ENCODE results near the gene CDH4.

Gene CDH4

GRCh38 chr20:61441537-61441936 lies 189.5 kb downstream of the CDH4 start:
- TF ChIP-seq EGR1 (IDR thresholded peaks at IDR 0.05): no peak
- no peak for TF ChIP-seq CREB1 (IDR thresholded peaks at IDR 0.05; ENCODE audit: low read depth)
- no peak for TF ChIP-seq RAD21 (IDR thresholded peaks at IDR 0.05; ENCODE audit: low read depth)
- no peak for TF ChIP-seq EP300 (IDR thresholded peaks at IDR 0.05; ENCODE audit: borderline replicate concordance)
- TF ChIP-seq FOXM1 (IDR thresholded peaks at IDR 0.05; ENCODE audit: borderline replicate concordance, low read depth): no peak
- TF ChIP-seq MAX (IDR thresholded peaks at IDR 0.05): no peak
- no peak for TF ChIP-seq ZBTB7A (IDR thresholded peaks at IDR 0.05; ENCODE audit: low read depth)
- TF ChIP-seq REST (IDR thresholded peaks at IDR 0.05; ENCODE audit: low read depth): no peak
- no peak for TF ChIP-seq NFIC (IDR thresholded peaks at IDR 0.05)
- TF ChIP-seq YY1 (IDR thresholded peaks at IDR 0.05; ENCODE audit: low read depth): no peak
- no peak for TF ChIP-seq TAF1 (IDR thresholded peaks at IDR 0.05; ENCODE audit: low read depth)
- TF ChIP-seq TCF12 (IDR thresholded peaks at IDR 0.05; ENCODE audit: low read depth): no peak
- TF ChIP-seq USF1 (IDR thresholded peaks at IDR 0.05): no peak
- TF ChIP-seq CEBPB (IDR thresholded peaks at IDR 0.05): no peak

GRCh38 chr20:61442075-61442670 lies 190.1 kb downstream of the CDH4 start:
- no peak for TF ChIP-seq CREB1 (IDR thresholded peaks at IDR 0.05; ENCODE audit: low read depth)
- TF ChIP-seq YY1 (IDR thresholded peaks at IDR 0.05; ENCODE audit: low read depth): no peak
- TF ChIP-seq NFIC (IDR thresholded peaks at IDR 0.05): no peak

GRCh38 chr20:61442718-61443117 lies 190.7 kb downstream of the CDH4 start:
- TF ChIP-seq FOXM1 (IDR thresholded peaks at IDR 0.05; ENCODE audit: borderline replicate concordance, low read depth) (no peak), USF1 (IDR thresholded peaks at IDR 0.05) (no peak), CEBPB (IDR thresholded peaks at IDR 0.05) (no peak), EGR1 (IDR thresholded peaks at IDR 0.05) (no peak), TCF12 (IDR thresholded peaks at IDR 0.05; ENCODE audit: low read depth) (no peak), MAX (IDR thresholded peaks at IDR 0.05) (no peak), NFIC (IDR thresholded peaks at IDR 0.05) (no peak), EP300 (IDR thresholded peaks at IDR 0.05; ENCODE audit: borderline replicate concordance) (no peak), YY1 (IDR thresholded peaks at IDR 0.05; ENCODE audit: low read depth) (no peak)

- TF ChIP-seq MAX (IDR thresholded peaks at IDR 0.05): no peak
- no peak for TF ChIP-seq NFIC (IDR thresholded peaks at IDR 0.05)
- TF ChIP-seq CEBPB (IDR thresholded peaks at IDR 0.05): no peak
- TF ChIP-seq TCF12 (IDR thresholded peaks at IDR 0.05; ENCODE audit: low read depth): no peak
- no peak for TF ChIP-seq TEAD4 (IDR thresholded peaks at IDR 0.05)
- TF ChIP-seq YY1 (IDR thresholded peaks at IDR 0.05; ENCODE audit: low read depth): no peak
Measured at GRCh38 chr20:61443443-61444126, 191.5 kb downstream of the CDH4 start.

- TF ChIP-seq NFIC (IDR thresholded peaks at IDR 0.05) (no peak), EGR1 (IDR thresholded peaks at IDR 0.05) (no peak), CEBPB (IDR thresholded peaks at IDR 0.05) (no peak), REST (IDR thresholded peaks at IDR 0.05; ENCODE audit: low read depth) (no peak), ZBTB7A (IDR thresholded peaks at IDR 0.05; ENCODE audit: low read depth) (no peak)
Measured at GRCh38 chr20:61444637-61445036, 192.6 kb downstream of the CDH4 start.

- TF ChIP-seq CREB1 (IDR thresholded peaks at IDR 0.05; ENCODE audit: low read depth) (no peak), NFIC (IDR thresholded peaks at IDR 0.05) (no peak)
Measured at GRCh38 chr20:61445138-61445537, 193.1 kb downstream of the CDH4 start.

Data from Ishikawa (cell line).